Suprapubic skin (tissue), 4 donors: ENCODE measurements around the gene ANAPC10. TPM values are rescaled to one million over a fixed set of nuclear protein-coding genes. Genes with fewer than 3 reads are reported as not detected.
"Not testable (repeated sequence)": the region's sequence is repeated elsewhere in the genome, so short reads cannot be mapped to it uniquely, and the experiment has no call there.

Source experiments
- DNase-seq, 2 donors: peaks; one replicate each; pipeline ENCODE4 v3.0.0-alpha.2; 2019; ENCODE audit warnings: low spot score in 2 of 2
- H3K27ac ChIP-seq: fragments of 200-600 bp; sonication (generic); one replicate; pipeline ENCODE4 v1.5.1; 2019
- H3K27me3 ChIP-seq: fragments of 200-600 bp; sonication (generic); one replicate; pipeline ENCODE4 v1.5.1; 2019
- H3K36me3 ChIP-seq: fragments of 200-600 bp; sonication (generic); one replicate; pipeline ENCODE4 v1.5.1; 2019
- H3K4me1 ChIP-seq: fragments of 200-600 bp; sonication (generic); one replicate; pipeline ENCODE4 v1.5.1; 2019
- H3K4me3 ChIP-seq: fragments of 200-600 bp; sonication (generic); one replicate; pipeline ENCODE4 v1.5.1; 2019; ENCODE audit warnings: mild to moderate bottlenecking
- H3K9me3 ChIP-seq: fragments of 200-600 bp; sonication (generic); one replicate; pipeline ENCODE4 v1.5.1; 2019
- EP300 ChIP-seq: sonication (generic); formaldehyde crosslinking; IDR thresholded peaks from one replicate; pipeline ENCODE4 v1.6.1; 2017; ENCODE audit warnings: antibody characterized with exemption
- POLR2A ChIP-seq, 2 donors: fragments of 450-650 bp; IDR thresholded peaks; one replicate each; pipeline ENCODE4 v1.6.1; 2017; ENCODE audit warnings: antibody characterized with exemption in 2 of 2, mild to moderate bottlenecking in 2 of 2, moderate library complexity in 2 of 2
- POLR2AphosphoS5 ChIP-seq, 3 donors: sonication (generic); formaldehyde crosslinking; IDR thresholded peaks; one replicate each; pipeline ENCODE4 v1.6.1; 2017; ENCODE audit warnings: antibody characterized with exemption in 3 of 3
- WGBS: methylation state at CpG from one replicate; pipeline ENCODE4 v1.1.5; 2018; 5-methylcytosine and 5-hydroxymethylcytosine counted together
- total RNA-seq, 4 donors: library from RNA; depleted of rRNA; stranded (reverse); fragments of >200 nt; gene quantifications; one replicate each; pipeline ENCODE4 v1.1.0, GENCODE V29; 2016
- TF ChIP-seq, protein P1 (sequence below), 2 donors: fragments of 200-600 bp in 1 of 2; fragments of 450-650 bp in 1 of 2; sonication (generic) in 1 of 2; IDR thresholded peaks; one replicate each; pipeline ENCODE4 v1.5.1; 2016 to 2019; ENCODE audit warnings: antibody characterized with exemption in 2 of 2, mild to moderate bottlenecking in 1 of 2, moderate library complexity in 1 of 2

The ANAPC10 gene
- total RNA-seq, 4 donors from 2014 or later: 16.1 to 30.1 (median 24.0) TPM

DNA sequence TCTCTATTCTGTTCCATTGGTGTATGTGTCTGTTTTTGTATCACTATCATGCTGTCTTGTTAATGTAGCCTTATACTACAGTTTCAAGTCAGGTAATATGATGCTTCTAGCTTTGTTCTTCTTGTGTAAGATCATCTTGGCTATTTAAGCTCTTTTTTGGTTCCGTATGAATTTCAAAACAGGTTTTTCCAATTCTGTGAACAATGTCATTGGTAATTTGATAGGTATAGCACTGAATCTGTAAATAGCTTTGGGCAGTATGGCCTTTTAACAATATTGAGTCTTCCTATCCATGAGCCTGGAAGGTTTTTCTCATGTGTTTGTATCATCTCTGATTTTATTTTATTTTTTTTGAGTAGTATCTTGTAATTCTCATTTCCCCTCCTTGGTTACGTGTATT, 94.3 kb downstream of the ANAPC10 start:
- H3K36me3 ChIP-seq: no peaks in the 10 kb centered on the region
- WGBS: 60% methylated on average over 2 of the region's 2 CpGs
- H3K9me3 ChIP-seq: no peaks in the 10 kb centered on the region
- DNase-seq: no peak
- H3K4me3 ChIP-seq: no peak overlapping the region
- no peaks in the 10 kb centered on the region for H3K27me3 ChIP-seq
- H3K4me1 ChIP-seq: no peaks in the 10 kb centered on the region
- H3K27ac ChIP-seq: no peak overlapping the region
- TF ChIP-seq POLR2A (IDR thresholded peaks at IDR 0.05): no peak
- TF ChIP-seq POLR2AphosphoS5 (IDR thresholded peaks at IDR 0.05): no peak
- TF ChIP-seq EP300: no peak
- TF ChIP-seq, protein P1, sequence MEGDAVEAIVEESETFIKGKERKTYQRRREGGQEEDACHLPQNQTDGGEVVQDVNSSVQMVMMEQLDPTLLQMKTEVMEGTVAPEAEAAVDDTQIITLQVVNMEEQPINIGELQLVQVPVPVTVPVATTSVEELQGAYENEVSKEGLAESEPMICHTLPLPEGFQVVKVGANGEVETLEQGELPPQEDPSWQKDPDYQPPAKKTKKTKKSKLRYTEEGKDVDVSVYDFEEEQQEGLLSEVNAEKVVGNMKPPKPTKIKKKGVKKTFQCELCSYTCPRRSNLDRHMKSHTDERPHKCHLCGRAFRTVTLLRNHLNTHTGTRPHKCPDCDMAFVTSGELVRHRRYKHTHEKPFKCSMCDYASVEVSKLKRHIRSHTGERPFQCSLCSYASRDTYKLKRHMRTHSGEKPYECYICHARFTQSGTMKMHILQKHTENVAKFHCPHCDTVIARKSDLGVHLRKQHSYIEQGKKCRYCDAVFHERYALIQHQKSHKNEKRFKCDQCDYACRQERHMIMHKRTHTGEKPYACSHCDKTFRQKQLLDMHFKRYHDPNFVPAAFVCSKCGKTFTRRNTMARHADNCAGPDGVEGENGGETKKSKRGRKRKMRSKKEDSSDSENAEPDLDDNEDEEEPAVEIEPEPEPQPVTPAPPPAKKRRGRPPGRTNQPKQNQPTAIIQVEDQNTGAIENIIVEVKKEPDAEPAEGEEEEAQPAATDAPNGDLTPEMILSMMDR (IDR thresholded peaks at IDR 0.05): no peak

DNA sequence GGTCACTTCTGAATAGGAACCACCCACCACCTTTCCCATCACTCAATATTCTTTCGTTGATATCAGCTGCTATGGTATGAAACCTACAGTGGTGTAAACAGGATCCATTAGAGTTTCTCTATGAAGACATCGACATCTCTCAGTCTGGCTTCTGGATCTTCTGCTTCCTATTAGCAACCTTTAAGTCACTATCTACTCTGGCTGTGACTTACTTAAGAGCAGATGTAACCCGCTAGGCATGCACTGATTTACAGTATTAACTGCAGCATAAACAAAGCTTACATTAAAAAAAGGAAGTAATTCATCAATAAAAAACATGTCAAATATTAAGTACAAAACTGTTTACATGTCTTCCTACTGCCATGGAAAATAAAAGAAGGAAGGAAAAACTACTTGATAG, 96.4 kb downstream of the ANAPC10 start:
- Histone ChIP-seq H3K9me3 (no peaks in the 10 kb centered on the region), H3K36me3 (no peaks in the 10 kb centered on the region), H3K4me3 (no peak overlapping the region), H3K4me1 (no peaks in the 10 kb centered on the region), H3K27me3 (no peaks in the 10 kb centered on the region), H3K27ac (no peak overlapping the region)
- no peak for DNase-seq
- TF ChIP-seq POLR2AphosphoS5 (IDR thresholded peaks at IDR 0.05) (no peak), EP300 (no peak), POLR2A (IDR thresholded peaks at IDR 0.05) (no peak)
- TF ChIP-seq, protein P1 (IDR thresholded peaks at IDR 0.05): no peak
- 76% methylated on average over 3 of the region's 3 CpGs for WGBS

DNA sequence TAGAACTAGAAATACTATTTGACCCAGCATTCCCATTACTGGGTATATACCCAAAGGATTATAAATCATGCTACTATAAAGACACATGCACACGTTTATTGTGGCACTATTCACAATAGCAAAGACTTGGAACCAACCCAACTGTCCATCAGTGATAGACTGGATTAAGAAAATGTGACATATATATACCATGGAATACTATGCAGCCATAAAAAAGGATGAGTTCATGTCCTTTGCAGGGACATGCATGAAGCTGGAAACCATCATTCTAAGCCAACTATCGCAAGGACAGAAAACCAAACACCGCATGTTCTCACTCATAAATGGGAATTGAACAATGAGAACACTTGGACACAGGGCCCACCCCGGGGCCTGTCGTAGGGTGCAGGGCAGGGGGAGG, 97.3 kb downstream of the ANAPC10 start:
- not testable (repeated sequence) for H3K27ac ChIP-seq, DNase-seq, H3K36me3 ChIP-seq

DNA sequence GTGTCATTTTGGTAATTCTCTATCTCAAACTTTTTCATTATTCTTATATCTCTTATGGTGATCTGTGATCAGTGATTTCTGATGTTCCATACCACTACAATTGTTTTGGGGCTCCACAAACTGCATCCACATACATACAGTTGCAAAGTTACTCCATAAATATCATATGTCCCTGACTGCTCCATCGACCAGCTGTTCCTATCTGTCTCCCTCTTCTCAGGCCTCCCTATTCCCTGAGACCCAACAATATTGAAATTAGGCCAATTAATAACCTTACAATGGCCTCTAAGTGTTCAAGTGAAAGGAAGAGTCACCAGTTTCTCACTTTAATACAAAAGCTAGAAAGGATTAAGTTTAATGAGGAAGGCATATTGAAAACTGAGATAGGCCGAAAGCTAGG, 108.7 kb downstream of the ANAPC10 start:
- no peak for TF ChIP-seq EP300
- no peak for TF ChIP-seq POLR2AphosphoS5 (IDR thresholded peaks at IDR 0.05)
- no peak for TF ChIP-seq POLR2A (IDR thresholded peaks at IDR 0.05)
- TF ChIP-seq, protein P1 (IDR thresholded peaks at IDR 0.05): no peak
- H3K27ac ChIP-seq: no peak overlapping the region
- no peaks in the 10 kb centered on the region for H3K4me1 ChIP-seq
- no peak overlapping the region for H3K4me3 ChIP-seq
- no peaks in the 10 kb centered on the region for H3K9me3 ChIP-seq
- no peak for DNase-seq
- WGBS: 96% methylated on average over 2 of the region's 2 CpGs
- no peaks in the 10 kb centered on the region for H3K27me3 ChIP-seq
- H3K36me3 ChIP-seq: peaks cover 5% of the 10 kb centered on the region

More for the DNA sequence above, 97.3 kb downstream of the ANAPC10 start:
- H3K9me3 ChIP-seq, H3K4me1 ChIP-seq, H3K4me3 ChIP-seq, H3K27me3 ChIP-seq: not testable (repeated sequence)
- 91% methylated on average over 5 of the region's 5 CpGs for WGBS

DNA sequence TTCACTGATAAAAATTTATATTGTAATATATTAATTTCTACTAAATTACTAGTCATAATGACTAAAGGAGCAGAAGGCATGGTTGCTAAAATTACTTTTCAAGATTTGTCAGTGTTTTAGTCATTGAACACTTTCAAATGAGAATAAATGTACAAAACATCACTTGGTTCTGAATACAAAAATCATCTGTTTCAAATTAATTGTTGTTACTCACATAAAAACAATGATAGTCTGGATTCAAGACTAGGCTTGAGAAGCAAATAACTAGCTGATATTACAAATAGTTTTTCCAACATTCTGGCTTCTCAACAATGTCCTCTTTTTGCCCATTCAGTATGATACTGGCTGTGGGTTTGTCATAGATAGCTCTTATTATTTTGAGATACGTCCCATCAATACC, 112.5 kb downstream of the ANAPC10 start:
- H3K9me3 ChIP-seq: no peaks in the 10 kb centered on the region
- H3K27ac ChIP-seq: no peak overlapping the region
- H3K36me3 ChIP-seq: no peaks in the 10 kb centered on the region
- no peaks in the 10 kb centered on the region for H3K27me3 ChIP-seq
- no peak for DNase-seq
- 64% methylated on average over 1 of the region's 1 CpG for WGBS
- TF ChIP-seq POLR2AphosphoS5 (IDR thresholded peaks at IDR 0.05): no peak
- TF ChIP-seq, protein P1 (IDR thresholded peaks at IDR 0.05): no peak
- no peak for TF ChIP-seq EP300
- no peak for TF ChIP-seq POLR2A (IDR thresholded peaks at IDR 0.05)
- no peak overlapping the region for H3K4me3 ChIP-seq
- no peaks in the 10 kb centered on the region for H3K4me1 ChIP-seq

DNA sequence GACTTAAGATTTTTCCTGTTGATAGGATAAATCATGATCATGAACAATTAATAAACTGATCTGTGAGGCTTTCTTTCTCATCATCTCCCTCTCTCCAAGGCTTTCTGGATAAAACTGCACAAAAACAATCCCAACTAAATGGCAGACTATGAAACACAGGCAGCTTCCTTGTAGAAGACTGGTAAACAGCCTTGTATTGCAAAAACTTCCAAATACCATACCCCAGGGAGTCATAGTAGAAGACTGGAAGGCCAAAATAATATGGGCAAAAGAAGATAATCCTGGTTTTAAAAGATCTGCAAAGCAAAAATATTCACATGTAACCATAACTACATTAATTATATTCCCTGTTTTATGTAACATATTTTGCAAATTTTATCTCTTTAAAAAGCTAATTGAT, 113.0 kb downstream of the ANAPC10 start:
- H3K4me1 ChIP-seq: no peaks in the 10 kb centered on the region
- TF ChIP-seq POLR2A (IDR thresholded peaks at IDR 0.05) (no peak), POLR2AphosphoS5 (IDR thresholded peaks at IDR 0.05) (no peak), EP300 (no peak)
- TF ChIP-seq, protein P1 (IDR thresholded peaks at IDR 0.05): no peak
- no peak overlapping the region for H3K27ac ChIP-seq
- no peaks in the 10 kb centered on the region for H3K9me3 ChIP-seq
- no peaks in the 10 kb centered on the region for H3K27me3 ChIP-seq
- no peaks in the 10 kb centered on the region for H3K36me3 ChIP-seq
- no peak for DNase-seq
- no peak overlapping the region for H3K4me3 ChIP-seq
